ENCODE data around the gene CNMD. TPM values are rescaled to one million over a fixed set of nuclear protein-coding genes. Genes with fewer than 3 reads are reported as not detected.
A peak's percentile ranks its signal among the peaks of the same experiment; 100 is the strongest.

The CNMD gene
- total RNA-seq, 3 donors from 2014 or later, result 0.26 TPM; not detected in 2

- DNase-seq (no peak), ATAC-seq (no peak)
- TF ChIP-seq CTCF (IDR thresholded peaks at IDR 0.05), result no peak
- no peaks in the 10 kb centered on the region for H3K9me3 ChIP-seq
- intact Hi-C loops (cut with DNase I, micrococcal nuclease), result no loop called here
- H3K36me3 ChIP-seq (ENCODE audit: low read depth), result no peaks in the 10 kb centered on the region
- no peak overlapping the region for H3K4me3 ChIP-seq
- no peaks in the 10 kb centered on the region for H3K4me1 ChIP-seq (ENCODE audit: low read depth)
These were observed 5.3 kb upstream of the CNMD start for GRCh38 chr13:52744842-52745375.

GRCh38 chr13:52743988-52744387 lies 4.4 kb upstream of the CNMD start:
- ATAC-seq (no peak), DNase-seq (no peak)
- TF ChIP-seq CTCF (IDR thresholded peaks at IDR 0.05), result no peak
- no peaks in the 10 kb centered on the region for H3K36me3 ChIP-seq (ENCODE audit: low read depth)
- H3K4me3 ChIP-seq, result no peak overlapping the region
- no peaks in the 10 kb centered on the region for H3K4me1 ChIP-seq (ENCODE audit: low read depth)
- intact Hi-C loops (cut with DNase I, micrococcal nuclease), result no loop called here
- H3K9me3 ChIP-seq, result no peaks in the 10 kb centered on the region

- intact Hi-C loops (cut with DNase I, micrococcal nuclease), result no loop called here
These were observed 3.9 kb upstream of the CNMD start for GRCh38 chr13:52743569-52743968.

GRCh38 chr13:52738719-52739467 lies 727 bp downstream of the CNMD start:
- no peaks in the 10 kb centered on the region for H3K4me1 ChIP-seq (ENCODE audit: low read depth)
- TF ChIP-seq CTCF (IDR thresholded peaks at IDR 0.05), result no peak
- DNase-seq (peak in 1 of 3 donors; percentile 3), ATAC-seq (no peak)
- no peaks in the 10 kb centered on the region for H3K36me3 ChIP-seq (ENCODE audit: low read depth)
- intact Hi-C loops (cut with DNase I, micrococcal nuclease), result no loop called here
- no peaks in the 10 kb centered on the region for H3K9me3 ChIP-seq
- H3K4me3 ChIP-seq, result no peak overlapping the region

More at GRCh38 chr13:52743569-52743968, 3.9 kb upstream of the CNMD start:
- no peaks in the 10 kb centered on the region for H3K4me1 ChIP-seq (ENCODE audit: low read depth)
- ATAC-seq (no peak), DNase-seq (no peak)
- H3K9me3 ChIP-seq, result no peaks in the 10 kb centered on the region
- H3K36me3 ChIP-seq (ENCODE audit: low read depth), result no peaks in the 10 kb centered on the region
- TF ChIP-seq CTCF (IDR thresholded peaks at IDR 0.05), result no peak
- no peak overlapping the region for H3K4me3 ChIP-seq

GRCh38 chr13:52737965-52738364 lies 1.7 kb downstream of the CNMD start:
- ATAC-seq (no peak), DNase-seq (no peak)
- H3K9me3 ChIP-seq, result no peaks in the 10 kb centered on the region
- no peaks in the 10 kb centered on the region for H3K36me3 ChIP-seq (ENCODE audit: low read depth)
- no peak for TF ChIP-seq CTCF (IDR thresholded peaks at IDR 0.05)
- H3K4me1 ChIP-seq (ENCODE audit: low read depth), result no peaks in the 10 kb centered on the region
- intact Hi-C loops (cut with DNase I, micrococcal nuclease), result no loop called here
- no peak overlapping the region for H3K4me3 ChIP-seq

Measured in mucosa of descending colon (tissue), 3 donors.